Nephron progenitor cell (in vitro differentiated cells): ENCODE measurements around the gene FBXO38.

Experiments used
- DNase-seq: peaks from one replicate; pipeline ENCODE4 v3.0.0; 2021
- H3K27ac Mint-ChIP-seq: 2 replicates; pipeline ENCODE4 v1.8.0; 2021; ENCODE audit warnings: mild to moderate bottlenecking, moderate library complexity, mixed read lengths
- H3K27me3 Mint-ChIP-seq: 2 replicates; pipeline ENCODE4 v1.8.0; 2021; ENCODE audit warnings: mild to moderate bottlenecking, low read depth, mixed read lengths; ENCODE audit not compliant: poor library complexity
- H3K36me3 Mint-ChIP-seq: 2 replicates; pipeline ENCODE4 v1.8.0; 2021; ENCODE audit warnings: low read depth, mixed read lengths
- H3K4me1 Mint-ChIP-seq: 2 replicates; pipeline ENCODE4 v1.8.0; 2021; ENCODE audit warnings: mixed read lengths
- H3K4me3 Mint-ChIP-seq: 2 replicates; pipeline ENCODE4 v1.8.0; 2021; ENCODE audit warnings: mild to moderate bottlenecking, moderate library complexity, mixed read lengths
- H3K9me3 Mint-ChIP-seq: 2 replicates; pipeline ENCODE4 v1.8.0; 2021; ENCODE audit warnings: mild to moderate bottlenecking, moderate library complexity, mixed read lengths
- CTCF ChIP-seq: fragments of 200-600 bp; sonication (generic); IDR thresholded peaks from 2 replicates; pipeline ENCODE4 v1.5.0; 2021; ENCODE audit warnings: antibody characterized with exemption

FBXO38 gene

GRCh38 chr5:148436029-148436428, 52.3 kb downstream of the FBXO38 start:
- H3K36me3 Mint-ChIP-seq: peaks cover 61% of the 10 kb centered on the region
- no peak overlapping the region for H3K4me3 Mint-ChIP-seq
- no peaks in the 10 kb centered on the region for H3K27me3 Mint-ChIP-seq
- no peaks in the 10 kb centered on the region for H3K9me3 Mint-ChIP-seq
- no peak for TF ChIP-seq CTCF
- H3K27ac Mint-ChIP-seq: no peak overlapping the region
- no peak for DNase-seq
- H3K4me1 Mint-ChIP-seq: no peaks in the 10 kb centered on the region

- Mint-ChIP-seq H3K36me3 (peaks cover 61% of the 10 kb centered on the region), H3K4me3 (no peak overlapping the region), H3K9me3 (no peaks in the 10 kb centered on the region), H3K4me1 (no peaks in the 10 kb centered on the region), H3K27me3 (no peaks in the 10 kb centered on the region), H3K27ac (peak overlapping the region; percentile 52)
- no peak for DNase-seq
- TF ChIP-seq CTCF: no peak
Observed at GRCh38 chr5:148437249-148437648, 53.5 kb downstream of the FBXO38 start.

GRCh38 chr5:148438933-148439332, 55.2 kb downstream of the FBXO38 start:
- Mint-ChIP-seq H3K27me3 (no peaks in the 10 kb centered on the region), H3K4me1 (no peaks in the 10 kb centered on the region), H3K36me3 (peaks cover 47% of the 10 kb centered on the region), H3K9me3 (no peaks in the 10 kb centered on the region), H3K27ac (no peak overlapping the region), H3K4me3 (no peak overlapping the region)
- TF ChIP-seq CTCF: no peak
- no peak for DNase-seq

GRCh38 chr5:148443241-148443640, 59.5 kb downstream of the FBXO38 start:
- peaks cover 3% of the 10 kb centered on the region for H3K27me3 Mint-ChIP-seq
- H3K4me1 Mint-ChIP-seq: no peaks in the 10 kb centered on the region
- H3K9me3 Mint-ChIP-seq: no peaks in the 10 kb centered on the region
- peaks cover 18% of the 10 kb centered on the region for H3K36me3 Mint-ChIP-seq
- TF ChIP-seq CTCF: no peak
- no peak overlapping the region for H3K27ac Mint-ChIP-seq
- DNase-seq: no peak
- no peak overlapping the region for H3K4me3 Mint-ChIP-seq

- DNase-seq: peak; percentile 58
- Mint-ChIP-seq H3K27me3 (peaks cover 3% of the 10 kb centered on the region), H3K4me1 (no peaks in the 10 kb centered on the region), H3K4me3 (no peak overlapping the region), H3K9me3 (no peaks in the 10 kb centered on the region), H3K27ac (no peak overlapping the region), H3K36me3 (peaks cover 18% of the 10 kb centered on the region)
- TF ChIP-seq CTCF: peak; percentile 70
Observed at GRCh38 chr5:148443998-148444397, 60.2 kb downstream of the FBXO38 start.

- H3K4me3 Mint-ChIP-seq: no peak overlapping the region
- DNase-seq: no peak
- no peaks in the 10 kb centered on the region for H3K9me3 Mint-ChIP-seq
- peaks cover 3% of the 10 kb centered on the region for H3K27me3 Mint-ChIP-seq
- no peak overlapping the region for H3K27ac Mint-ChIP-seq
- H3K36me3 Mint-ChIP-seq: peaks cover 11% of the 10 kb centered on the region
- no peak for TF ChIP-seq CTCF
- no peaks in the 10 kb centered on the region for H3K4me1 Mint-ChIP-seq
Observed at GRCh38 chr5:148445578-148445977, 61.8 kb downstream of the FBXO38 start.
